ENCODE results near the gene CD300C.

DNA sequence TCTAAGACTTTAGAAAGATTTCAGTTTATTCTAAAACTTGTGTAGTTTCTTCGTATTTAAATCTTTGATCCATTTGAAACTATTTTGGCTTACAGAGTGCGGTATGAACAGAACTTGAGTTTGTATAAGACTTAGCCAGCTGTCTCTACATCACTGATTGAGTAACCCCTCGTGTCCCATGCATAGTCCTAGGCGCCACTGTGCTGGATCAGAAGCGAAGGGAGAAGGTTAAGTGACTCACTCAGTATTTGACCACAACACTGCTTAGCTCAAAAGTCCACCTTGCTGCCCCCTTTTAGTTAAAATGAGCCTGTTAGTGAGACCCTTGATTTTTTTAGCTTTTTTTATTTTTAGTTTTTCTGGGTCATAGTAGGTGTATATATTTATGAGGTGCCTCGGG lies 43.1 kb downstream of the CD300C start:
- TF ChIP-seq, protein P1, sequence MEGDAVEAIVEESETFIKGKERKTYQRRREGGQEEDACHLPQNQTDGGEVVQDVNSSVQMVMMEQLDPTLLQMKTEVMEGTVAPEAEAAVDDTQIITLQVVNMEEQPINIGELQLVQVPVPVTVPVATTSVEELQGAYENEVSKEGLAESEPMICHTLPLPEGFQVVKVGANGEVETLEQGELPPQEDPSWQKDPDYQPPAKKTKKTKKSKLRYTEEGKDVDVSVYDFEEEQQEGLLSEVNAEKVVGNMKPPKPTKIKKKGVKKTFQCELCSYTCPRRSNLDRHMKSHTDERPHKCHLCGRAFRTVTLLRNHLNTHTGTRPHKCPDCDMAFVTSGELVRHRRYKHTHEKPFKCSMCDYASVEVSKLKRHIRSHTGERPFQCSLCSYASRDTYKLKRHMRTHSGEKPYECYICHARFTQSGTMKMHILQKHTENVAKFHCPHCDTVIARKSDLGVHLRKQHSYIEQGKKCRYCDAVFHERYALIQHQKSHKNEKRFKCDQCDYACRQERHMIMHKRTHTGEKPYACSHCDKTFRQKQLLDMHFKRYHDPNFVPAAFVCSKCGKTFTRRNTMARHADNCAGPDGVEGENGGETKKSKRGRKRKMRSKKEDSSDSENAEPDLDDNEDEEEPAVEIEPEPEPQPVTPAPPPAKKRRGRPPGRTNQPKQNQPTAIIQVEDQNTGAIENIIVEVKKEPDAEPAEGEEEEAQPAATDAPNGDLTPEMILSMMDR (conservative IDR thresholded peaks at IDR 0.05), result no peak
- TF ChIP-seq ZFX (IDR thresholded peaks at IDR 0.05), result no peak

All from C4-2B (cell line).